IMR-90 (cell line): ENCODE measurements around the gene PHF8. TPM values are rescaled to one million over a fixed set of nuclear protein-coding genes. Genes with fewer than 3 reads are reported as not detected.

Source experiments
- ATAC-seq: fragments of 200-7000 bp; cut with Tn5 transposase; 2 replicates; pipeline ENCODE4 v1.9.1; 2020; ENCODE audit warnings: low read depth, mild to moderate bottlenecking, moderate library complexity
- BruUV-seq: library from RNA; stranded (reverse); fragments of 400-500 nt; replicated peaks from 2 replicates; lab custom pipeline; 2021; lab: Mats Ljungman, UMichigan
- CTCF ChIA-PET: fragments of 300-600 bp; formaldehyde crosslinking; extraction: SDS; loops from one replicate; lab custom pipeline; 2021; ENCODE audit warnings: antibody characterized with exemption; lab: Yijun Ruan, JAX
- POLR2A ChIA-PET: fragments of 300-600 bp; sonication (Branson Sonifier 250); formaldehyde crosslinking; loops from one replicate; lab custom pipeline; 2022; ENCODE audit warnings: antibody characterized with exemption; ENCODE audit not compliant: unreplicated experiment; lab: Charles Lee
- DNase-seq: peaks from one replicate; pipeline ENCODE4 v3.0.0; 2013
- H2AFZ ChIP-seq: replicated peaks from 2 replicates; pipeline ENCODE3; 2013; ENCODE audit warnings: low read length, mild to moderate bottlenecking; ENCODE audit not compliant: poor library complexity
- H2AK5ac ChIP-seq: 2 replicates; pipeline ENCODE4 v1.6.1; 2013; ENCODE audit warnings: low read depth, low read length, inconsistent platforms
- H2AK9ac ChIP-seq: replicated peaks from 2 replicates; pipeline ENCODE3; 2013; ENCODE audit warnings: mild to moderate bottlenecking, low read depth, low read length, moderate library complexity; ENCODE audit not compliant: poor library complexity
- H2BK120ac ChIP-seq: 2 replicates; pipeline ENCODE4 v1.6.1; 2013; ENCODE audit warnings: low read depth, low read length, inconsistent platforms
- H2BK15ac ChIP-seq: 3 replicates; pipeline ENCODE4 v1.6.1; 2013; ENCODE audit warnings: low read depth, low read length, inconsistent platforms
- H2BK20ac ChIP-seq: 2 replicates; pipeline ENCODE4 v1.6.1; 2013; ENCODE audit warnings: low read depth, mild to moderate bottlenecking, inconsistent platforms, low read length, moderate library complexity
- H2BK5ac ChIP-seq: 2 replicates; pipeline ENCODE4 v1.6.1; 2013; ENCODE audit warnings: mild to moderate bottlenecking, low read depth, low read length, inconsistent platforms; ENCODE audit not compliant: poor library complexity, severe bottlenecking
- H3K14ac ChIP-seq: replicated peaks from 2 replicates; pipeline ENCODE4 v1.6.1; 2013; ENCODE audit warnings: low read depth, low read length, inconsistent platforms
- H3K18ac ChIP-seq: 2 replicates; pipeline ENCODE4 v1.6.1; 2013; ENCODE audit warnings: low read depth, low read length, control low read depth
- H3K23ac ChIP-seq: 2 replicates; pipeline ENCODE4 v1.6.1; 2013; ENCODE audit warnings: low read depth, low read length, inconsistent platforms
- H3K27ac ChIP-seq: 2 replicates; pipeline ENCODE4 v1.5.1; 2013; ENCODE audit warnings: mild to moderate bottlenecking, control low read depth, low read length; ENCODE audit not compliant: insufficient read depth
- H3K27me3 ChIP-seq: 2 replicates; pipeline ENCODE4 v1.6.1; 2013; ENCODE audit warnings: low read length; ENCODE audit not compliant: control insufficient read depth, insufficient read depth
- H3K36me3 ChIP-seq: 2 replicates; pipeline ENCODE4 v1.6.1; 2013; ENCODE audit warnings: low read length, mixed read lengths; ENCODE audit not compliant: control insufficient read depth, insufficient read depth
- H3K4ac ChIP-seq: 2 replicates; pipeline ENCODE4 v1.6.1; 2013; ENCODE audit warnings: low read depth, low read length, inconsistent platforms
- H3K4me1 ChIP-seq: 2 replicates; pipeline ENCODE4 v1.6.1; 2013; ENCODE audit warnings: low read length, mixed read lengths; ENCODE audit not compliant: control insufficient read depth, insufficient read depth
- H3K4me2 ChIP-seq: 2 replicates; pipeline ENCODE4 v1.6.1; 2013; ENCODE audit warnings: low read depth, mild to moderate bottlenecking, control low read depth, low read length, moderate library complexity
- H3K4me3 ChIP-seq: 2 replicates; pipeline ENCODE4 v1.5.1; 2013; ENCODE audit warnings: low read depth, mild to moderate bottlenecking, control low read depth, low read length, moderate library complexity; ENCODE audit not compliant: insufficient read depth
- H3K56ac ChIP-seq: 2 replicates; pipeline ENCODE4 v1.6.1; 2013; ENCODE audit warnings: low read length, inconsistent platforms; ENCODE audit not compliant: insufficient read depth; ENCODE audit errors: extremely low read depth
- H3K79me1 ChIP-seq, 2 experiments: 2 replicates each; pipeline ENCODE4 v1.6.1; 2013; ENCODE audit warnings: low read length in 2 of 2, inconsistent platforms in 1 of 2, low read depth in 1 of 2
- H3K9ac ChIP-seq: 2 replicates; pipeline ENCODE4 v1.6.1; 2013; ENCODE audit warnings: low read depth, low read length, control low read depth
- H3K9me1 ChIP-seq: 2 replicates; pipeline ENCODE4 v1.6.1; 2013; ENCODE audit warnings: low read length, inconsistent platforms; ENCODE audit not compliant: insufficient read depth
- H3K9me3 ChIP-seq: 2 replicates; pipeline ENCODE4 v1.6.1; 2013; ENCODE audit warnings: low read length; ENCODE audit not compliant: control insufficient read depth, insufficient read depth
- H4K20me1 ChIP-seq: 2 replicates; pipeline ENCODE4 v1.6.1; 2013; ENCODE audit warnings: low read length, inconsistent platforms; ENCODE audit not compliant: insufficient read depth
- H4K5ac ChIP-seq: 2 replicates; pipeline ENCODE4 v1.6.1; 2013; ENCODE audit warnings: mild to moderate bottlenecking, low read depth, low read length, control low read depth
- H4K8ac ChIP-seq, 2 experiments: 2 replicates each; pipeline ENCODE4 v1.6.1; 2013; ENCODE audit warnings: low read depth in 2 of 2, low read length in 2 of 2, control low read depth in 1 of 2, inconsistent platforms in 1 of 2
- H4K91ac ChIP-seq: 2 replicates; pipeline ENCODE4 v1.6.1; 2013; ENCODE audit warnings: low read depth, low read length, inconsistent platforms; ENCODE audit not compliant: insufficient read depth
- BHLHE40 ChIP-seq: fragments of 150-350 bp; IDR thresholded peaks from 2 replicates; pipeline ENCODE4 v1.6.1; 2016; ENCODE audit warnings: mild to moderate bottlenecking, low read depth, low read length
- CEBPB ChIP-seq: IDR thresholded peaks from 2 replicates; pipeline ENCODE4 v1.6.1; 2012; ENCODE audit warnings: low read depth, low read length, improper control_type of control experiment
- CHD1 ChIP-seq: IDR thresholded peaks from 2 replicates; pipeline ENCODE4 v1.6.1; 2012; ENCODE audit warnings: low read depth, low read length, improper control_type of control experiment
- CTCF ChIP-seq: conservative IDR thresholded peaks from 2 replicates; pipeline ENCODE4 v1.5.1; 2012; ENCODE audit warnings: mild to moderate bottlenecking, low read depth, low read length, improper control_type of control experiment
- FOS ChIP-seq: fragments of 150-350 bp; IDR thresholded peaks from 2 replicates; pipeline ENCODE4 v1.6.1; 2016; ENCODE audit warnings: low read depth, low read length
- MAFK ChIP-seq: IDR thresholded peaks from 2 replicates; pipeline ENCODE4 v1.6.1; 2012; ENCODE audit warnings: low read depth, low read length, improper control_type of control experiment
- MAZ ChIP-seq: IDR thresholded peaks from 2 replicates; pipeline ENCODE4 v1.6.1; 2012; ENCODE audit warnings: low read depth, mild to moderate bottlenecking, low read length, improper control_type of control experiment, moderate library complexity, borderline replicate concordance
- MXI1 ChIP-seq: IDR thresholded peaks from 2 replicates; pipeline ENCODE4 v1.6.1; 2012; ENCODE audit warnings: low read depth, mild to moderate bottlenecking, low read length, moderate library complexity, borderline replicate concordance
- NFE2L2 ChIP-seq: fragments of 150-350 bp; IDR thresholded peaks from 2 replicates; pipeline ENCODE4 v1.6.1; 2016; ENCODE audit warnings: low read depth, mild to moderate bottlenecking, low read length
- POLR2A ChIP-seq: IDR thresholded peaks from 2 replicates; pipeline ENCODE4 v1.6.1; 2012; ENCODE audit warnings: mild to moderate bottlenecking, low read depth, low read length
- RAD21 ChIP-seq: IDR thresholded peaks from 2 replicates; pipeline ENCODE4 v1.6.1; 2012; ENCODE audit warnings: low read length, improper control_type of control experiment
- RCOR1 ChIP-seq: IDR thresholded peaks from 2 replicates; pipeline ENCODE4 v1.6.1; 2012; ENCODE audit warnings: mild to moderate bottlenecking, low read length, improper control_type of control experiment; ENCODE audit not compliant: insufficient replicate concordance
- RFX5 ChIP-seq: IDR thresholded peaks from 2 replicates; pipeline ENCODE4 v1.8.0; 2012; ENCODE audit warnings: low read depth, mild to moderate bottlenecking, low read length, moderate library complexity
- SMC3 ChIP-seq: fragments of 150-350 bp; IDR thresholded peaks from 2 replicates; pipeline ENCODE4 v1.6.1; 2016; ENCODE audit warnings: low read depth, mild to moderate bottlenecking, antibody characterized with exemption, low read length, moderate library complexity
- WGBS, 2 experiments: methylation state at CpG; one replicate each; pipeline versions ENCODE4 v1.1.5 to v1.1.7; 2013; ENCODE audit warnings: missing lambda C conversion rate in 2 of 2; ENCODE audit not compliant: insufficient read length in 1 of 2; ENCODE audit errors: extremely low coverage in 2 of 2; 5-methylcytosine and 5-hydroxymethylcytosine counted together
- dilution Hi-C: fragments of 300-500 bp; cut with HindIII; formaldehyde crosslinking; loops from one replicate; pipeline ENCODE4 v1.14.3; 2018; ENCODE audit warnings: low sequenced_read_pairs; ENCODE audit not compliant: unreplicated experiment
- in situ Hi-C: fragments of 300-500 bp; cut with MboI; formaldehyde crosslinking; loops from 3 replicates; pipeline ENCODE4 v1.14.3; 2019; ENCODE audit warnings: low sequenced_read_pairs, inconsistent platforms, mixed read lengths
- intact Hi-C: fragments of 100-400 bp; cut with micrococcal nuclease; formaldehyde crosslinking; loops from 2 replicates; pipeline ENCODE4 v1.10.0; 2022
- polyA plus RNA-seq, 3 experiments: library from polyadenylated mRNA; depleted of rRNA; stranded (reverse); fragments of >200 nt; gene quantifications; 2 replicates each; pipeline ENCODE4 v1.2.3, GENCODE V29; 2012; ENCODE audit warnings: low replicate concordance in 1 of 3
- total RNA-seq: library from RNA; depleted of rRNA; stranded (reverse); fragments of >200 nt; gene quantifications from 2 replicates; pipeline ENCODE4 v1.2.3, GENCODE V29; 2012
- TF ChIP-seq, protein P1 (sequence below): fragments of 150-350 bp; IDR thresholded peaks from 2 replicates; pipeline ENCODE4 v1.6.1; 2016; ENCODE audit warnings: low read depth, mild to moderate bottlenecking, low read length, moderate library complexity, borderline replicate concordance
- TF ChIP-seq, protein P2 (sequence below): fragments of 150-350 bp; IDR thresholded peaks from 2 replicates; pipeline ENCODE4 v1.6.1; 2017; ENCODE audit warnings: mild to moderate bottlenecking, antibody characterized with exemption, low read length, low read depth

The PHF8 gene
- total and polyA plus RNA-seq, 2 of the 4 experiments (the other 2 are of a cell fraction): 12.8 to 15.2 TPM

DNA sequence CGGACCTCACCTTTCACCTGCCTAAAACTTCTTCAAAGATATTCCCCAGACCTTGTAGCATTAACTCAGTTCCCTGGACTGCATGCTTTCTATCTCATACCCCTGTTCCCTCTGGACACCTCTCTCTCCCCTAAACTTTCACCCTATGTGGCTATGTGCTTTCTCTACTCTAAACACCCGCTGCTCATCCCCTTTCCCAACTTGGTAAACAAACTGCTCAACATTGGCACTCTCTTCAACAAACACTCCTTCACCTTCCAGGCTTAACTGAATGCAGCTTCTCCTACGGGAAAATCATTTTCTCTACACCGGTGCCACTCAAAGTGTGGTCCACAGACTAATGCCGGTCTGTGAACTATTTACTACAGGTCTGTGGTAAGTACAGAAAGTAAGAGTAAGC, 19.9 kb downstream of the PHF8 start:
- peaks cover 9% of the 10 kb centered on the region; the same call in 1 of the 2 replicates for H3K36me3 ChIP-seq
- in situ Hi-C loops: no loop called here
- no peak overlapping the region for H3K4me3 ChIP-seq
- no peak overlapping the region for H4K91ac ChIP-seq
- WGBS, 2 experiments: 83% methylated on average over 1 of the region's 5 CpGs; no CpG with 5 or more reads in 1 of the 2 experiments
- H3K23ac ChIP-seq: no peak overlapping the region
- no peak overlapping the region for H3K14ac ChIP-seq
- H3K27me3 ChIP-seq: peaks cover 2% of the 10 kb centered on the region; the same call in 1 of the 2 replicates
- TF ChIP-seq NFE2L2: no peak
- no peak for TF ChIP-seq CHD1
- TF ChIP-seq RCOR1: no peak
- no peak for TF ChIP-seq POLR2A
- TF ChIP-seq MAZ: no peak
- TF ChIP-seq, protein P1, sequence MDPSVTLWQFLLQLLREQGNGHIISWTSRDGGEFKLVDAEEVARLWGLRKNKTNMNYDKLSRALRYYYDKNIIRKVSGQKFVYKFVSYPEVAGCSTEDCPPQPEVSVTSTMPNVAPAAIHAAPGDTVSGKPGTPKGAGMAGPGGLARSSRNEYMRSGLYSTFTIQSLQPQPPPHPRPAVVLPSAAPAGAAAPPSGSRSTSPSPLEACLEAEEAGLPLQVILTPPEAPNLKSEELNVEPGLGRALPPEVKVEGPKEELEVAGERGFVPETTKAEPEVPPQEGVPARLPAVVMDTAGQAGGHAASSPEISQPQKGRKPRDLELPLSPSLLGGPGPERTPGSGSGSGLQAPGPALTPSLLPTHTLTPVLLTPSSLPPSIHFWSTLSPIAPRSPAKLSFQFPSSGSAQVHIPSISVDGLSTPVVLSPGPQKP: no peak
- no peak for TF ChIP-seq CEBPB
- no peak for TF ChIP-seq RAD21
- TF ChIP-seq SMC3: no peak
- TF ChIP-seq RFX5: no peak
- TF ChIP-seq MAFK: no peak
- no peak for TF ChIP-seq MXI1
- no peak for TF ChIP-seq FOS
- TF ChIP-seq, protein P2, sequence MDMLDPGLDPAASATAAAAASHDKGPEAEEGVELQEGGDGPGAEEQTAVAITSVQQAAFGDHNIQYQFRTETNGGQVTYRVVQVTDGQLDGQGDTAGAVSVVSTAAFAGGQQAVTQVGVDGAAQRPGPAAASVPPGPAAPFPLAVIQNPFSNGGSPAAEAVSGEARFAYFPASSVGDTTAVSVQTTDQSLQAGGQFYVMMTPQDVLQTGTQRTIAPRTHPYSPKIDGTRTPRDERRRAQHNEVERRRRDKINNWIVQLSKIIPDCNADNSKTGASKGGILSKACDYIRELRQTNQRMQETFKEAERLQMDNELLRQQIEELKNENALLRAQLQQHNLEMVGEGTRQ: no peak
- TF ChIP-seq CTCF: no peak
- TF ChIP-seq BHLHE40: no peak
- intact Hi-C loops: no loop called here
- no peak overlapping the region for H4K5ac ChIP-seq
- H2BK5ac ChIP-seq: no peak overlapping the region
- BruUV-seq: no TSS peak
- H3K4ac ChIP-seq: no peak overlapping the region
- H3K4me2 ChIP-seq: no peak overlapping the region
- H2AFZ ChIP-seq: no peak overlapping the region
- H2BK120ac ChIP-seq: no peak overlapping the region
- H3K9ac ChIP-seq: no peak overlapping the region
- no peak overlapping the region for H3K27ac ChIP-seq
- no peak overlapping the region for H2BK15ac ChIP-seq
- H2AK9ac ChIP-seq: no peak overlapping the region
- no peak for ATAC-seq
- POLR2A ChIA-PET: no interaction called here
- no peak overlapping the region for H3K56ac ChIP-seq
- H3K9me3 ChIP-seq: no peaks in the 10 kb centered on the region
- no peak overlapping the region for H2AK5ac ChIP-seq
- H2BK20ac ChIP-seq: no peak overlapping the region
- DNase-seq: no peak
- dilution Hi-C loops: no loop called here
- CTCF ChIA-PET: no interaction called here
- no peak overlapping the region for H4K8ac ChIP-seq
- H3K18ac ChIP-seq: no peak overlapping the region
- no peaks in the 10 kb centered on the region; the same call in 1 of the 2 replicates for H3K9me1 ChIP-seq
- H3K4me1 ChIP-seq: no peaks in the 10 kb centered on the region
- no peaks in the 10 kb centered on the region for H4K20me1 ChIP-seq
- H3K79me1 ChIP-seq: peaks cover 5 to 7% of the 10 kb centered on the region in 2 experiments; a peak in 2 of 4 replicates
